ENCODE data around the gene IKZF2.

GRCh38 chr2:213149949-213150314 is 1.5 kb downstream of the IKZF2 start:
- TF ChIP-seq, protein P1, sequence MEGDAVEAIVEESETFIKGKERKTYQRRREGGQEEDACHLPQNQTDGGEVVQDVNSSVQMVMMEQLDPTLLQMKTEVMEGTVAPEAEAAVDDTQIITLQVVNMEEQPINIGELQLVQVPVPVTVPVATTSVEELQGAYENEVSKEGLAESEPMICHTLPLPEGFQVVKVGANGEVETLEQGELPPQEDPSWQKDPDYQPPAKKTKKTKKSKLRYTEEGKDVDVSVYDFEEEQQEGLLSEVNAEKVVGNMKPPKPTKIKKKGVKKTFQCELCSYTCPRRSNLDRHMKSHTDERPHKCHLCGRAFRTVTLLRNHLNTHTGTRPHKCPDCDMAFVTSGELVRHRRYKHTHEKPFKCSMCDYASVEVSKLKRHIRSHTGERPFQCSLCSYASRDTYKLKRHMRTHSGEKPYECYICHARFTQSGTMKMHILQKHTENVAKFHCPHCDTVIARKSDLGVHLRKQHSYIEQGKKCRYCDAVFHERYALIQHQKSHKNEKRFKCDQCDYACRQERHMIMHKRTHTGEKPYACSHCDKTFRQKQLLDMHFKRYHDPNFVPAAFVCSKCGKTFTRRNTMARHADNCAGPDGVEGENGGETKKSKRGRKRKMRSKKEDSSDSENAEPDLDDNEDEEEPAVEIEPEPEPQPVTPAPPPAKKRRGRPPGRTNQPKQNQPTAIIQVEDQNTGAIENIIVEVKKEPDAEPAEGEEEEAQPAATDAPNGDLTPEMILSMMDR (IDR thresholded peaks at IDR 0.05), result no peak
- TF ChIP-seq ZFX (IDR thresholded peaks at IDR 0.05; ENCODE audit: borderline replicate concordance), result no peak
